ENCODE results near the gene CRYL1. TPM values are rescaled to one million over a fixed set of nuclear protein-coding genes. Genes with fewer than 3 reads are reported as not detected.

The CRYL1 gene
- total RNA-seq, 5 donors from 2014 or later (not counting 1 experiment from before 2014, with no cell fraction given), result 12.3 to 21.5 (median 17.9) TPM

- Mint-ChIP-seq H3K27ac (no peak overlapping the region), H3K4me1 (no peaks in the 10 kb centered on the region), H3K4me3 (no peak overlapping the region), H3K27me3 (no peaks in the 10 kb centered on the region), H3K36me3 (peaks cover 6% of the 10 kb centered on the region), H3K9me3 (peaks cover 3 to 10% (median 3%) of the 10 kb centered on the region in 3 donors)
- POLR2A ChIA-PET, result interaction anchor here in 1 of 2 donors (0.5 kb wide), 1 partner anchor 21 kb away, joined by 5 read pairs; no protein-coding TSS in a partner anchor
- Histone ChIP-seq H3K4me3 (ENCODE audit: control insufficient read depth in 1 of 2, extremely low read depth in 1 of 2, low read length in 1 of 2) (no peak overlapping the region), H3K4me1 (ENCODE audit: control insufficient read depth in 1 of 2, extremely low read depth in 1 of 2, insufficient read depth in 2 of 2, low read length in 2 of 2) (no peaks in the 10 kb centered on the region), H3K27me3 (replicated peaks in 1 of 2; ENCODE audit: control insufficient read depth in 2 of 2, extremely low read depth in 1 of 2, insufficient read depth in 2 of 2, low read length in 1 of 2) (peaks cover 0 to 3% of the 10 kb centered on the region in 2 experiments), H3K36me3 (ENCODE audit: control insufficient read depth in 2 of 2, extremely low read depth in 1 of 2, insufficient read depth in 1 of 2, low read length in 1 of 2) (no peaks in the 10 kb centered on the region), H3K9me3 (no peaks in the 10 kb centered on the region), H3K27ac (ENCODE audit: low read length) (no peak overlapping the region)
- CTCF ChIA-PET, result interaction anchor here (0.7 to 1.2 kb wide), 2 partner anchors 22 to 316 kb away, joined by 3 read pairs; no protein-coding TSS in a partner anchor
- ATAC-seq (replicated peaks in 1 of 4) (no peak), DNase-seq (no peak)
Observed at GRCh38 chr13:20536992-20537391, 11.3 kb upstream of the CRYL1 start.

DNA sequence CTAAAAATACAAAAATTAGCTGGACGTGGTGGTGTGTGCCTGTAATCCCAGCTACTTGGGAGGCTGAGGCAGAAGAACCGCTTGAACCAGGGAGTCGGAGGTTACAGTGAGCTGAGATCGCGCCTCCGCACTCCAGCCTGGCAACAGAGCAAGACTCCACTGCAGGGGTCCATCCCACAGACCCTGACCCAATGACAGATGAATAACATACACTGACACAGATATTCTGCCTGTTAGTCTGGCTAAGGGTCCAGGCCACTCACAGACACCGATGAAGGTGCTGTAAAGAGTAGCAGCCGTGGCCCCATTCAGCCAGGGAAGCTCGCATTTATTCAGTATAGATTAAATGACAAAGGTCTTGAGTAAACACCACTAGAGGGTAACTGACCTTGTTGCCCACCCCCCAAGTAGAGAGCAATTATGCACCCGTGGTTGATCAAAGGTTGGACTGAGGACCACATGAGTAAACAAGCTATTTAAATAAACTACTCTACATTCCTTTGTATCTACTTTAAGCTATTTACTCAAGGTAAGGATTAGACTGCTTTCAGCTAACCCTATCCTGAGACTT, 8.5 kb upstream of the CRYL1 start:
- Histone ChIP-seq H3K9me3 (no peaks in the 10 kb centered on the region), H3K4me1 (ENCODE audit: control insufficient read depth in 1 of 2, extremely low read depth in 1 of 2, insufficient read depth in 2 of 2, low read length in 2 of 2) (no peaks in the 10 kb centered on the region), H3K36me3 (ENCODE audit: control insufficient read depth in 2 of 2, extremely low read depth in 1 of 2, insufficient read depth in 1 of 2, low read length in 1 of 2) (no peaks in the 10 kb centered on the region), H3K4me3 (ENCODE audit: control insufficient read depth in 1 of 2, extremely low read depth in 1 of 2, low read length in 1 of 2) (no peak overlapping the region), H3K27me3 (replicated peaks in 1 of 2; ENCODE audit: control insufficient read depth in 2 of 2, extremely low read depth in 1 of 2, insufficient read depth in 2 of 2, low read length in 1 of 2) (peaks cover 0 to 7% of the 10 kb centered on the region in 2 experiments), H3K27ac (ENCODE audit: low read length) (no peak overlapping the region)
- ChIA-PET POLR2A (no interaction called here), CTCF (no interaction called here)
- WGBS (ENCODE audit: insufficient coverage), result 100% methylated on average over 3 of the region's 10 CpGs
- H3K4me3 Mint-ChIP-seq, result no peak overlapping the region
- H3K4me1 Mint-ChIP-seq, result no peaks in the 10 kb centered on the region
- ATAC-seq (replicated peaks in 1 of 4), result no peak
- no peak for DNase-seq
- H3K9me3 Mint-ChIP-seq, result peaks cover 3 to 10% (median 3%) of the 10 kb centered on the region in 3 donors
- H3K36me3 Mint-ChIP-seq, result peaks cover 6% of the 10 kb centered on the region
- H3K27ac Mint-ChIP-seq, result no peak overlapping the region
- H3K27me3 Mint-ChIP-seq, result peaks cover 0 to 5% of the 10 kb centered on the region in 2 donors

DNA sequence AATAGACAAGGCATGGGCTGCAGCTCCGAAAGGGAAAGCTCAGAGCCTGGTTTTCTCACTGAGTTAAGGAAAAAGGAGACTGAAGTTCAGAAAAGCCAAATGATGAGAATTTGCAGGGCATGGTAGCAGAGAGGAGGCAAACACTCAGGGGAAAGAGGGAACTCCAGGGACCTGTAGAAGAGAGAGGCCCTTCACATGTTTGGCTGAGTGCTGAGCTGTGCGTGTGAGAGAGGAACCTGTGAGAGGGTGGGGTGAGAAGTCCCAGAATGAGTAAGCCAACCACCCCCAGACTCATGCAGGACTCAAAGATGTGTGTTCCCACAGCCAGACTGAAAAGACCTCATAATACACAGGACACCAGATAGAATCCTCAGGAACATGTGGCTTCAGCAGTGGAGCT, 2.8 kb upstream of the CRYL1 start:
- ChIA-PET POLR2A (no interaction called here), CTCF (interaction anchor here in 1 of 2 donors (0.6 kb wide), 1 partner anchor 28 kb away, joined by 3 read pairs; no protein-coding TSS in a partner anchor)
- H3K4me3 ChIP-seq (ENCODE audit: control insufficient read depth in 1 of 2, extremely low read depth in 1 of 2, low read length in 1 of 2), result no peak overlapping the region
- no peak overlapping the region for H3K4me3 Mint-ChIP-seq
- H3K27me3 Mint-ChIP-seq, result peaks cover 0 to 5% of the 10 kb centered on the region in 2 donors
- no peak overlapping the region for H3K27ac Mint-ChIP-seq
- no peaks in the 10 kb centered on the region for H3K36me3 Mint-ChIP-seq
- ATAC-seq (replicated peaks in 1 of 4) (no peak), DNase-seq (no peak)
- H3K27ac ChIP-seq (ENCODE audit: low read length), result no peak overlapping the region
- 92% methylated on average over 1 of the region's 2 CpGs for WGBS (ENCODE audit: insufficient coverage)
- H3K9me3 ChIP-seq, result no peaks in the 10 kb centered on the region
- peaks cover 19 to 21% (median 21%) of the 10 kb centered on the region in 3 donors for H3K4me1 Mint-ChIP-seq
- H3K4me1 ChIP-seq (ENCODE audit: control insufficient read depth in 1 of 2, extremely low read depth in 1 of 2, insufficient read depth in 2 of 2, low read length in 2 of 2), result peaks cover 3 to 23% of the 10 kb centered on the region in 2 experiments
- H3K36me3 ChIP-seq (ENCODE audit: control insufficient read depth in 2 of 2, extremely low read depth in 1 of 2, insufficient read depth in 1 of 2, low read length in 1 of 2), result no peaks in the 10 kb centered on the region
- H3K9me3 Mint-ChIP-seq, result no peaks in the 10 kb centered on the region
- H3K27me3 ChIP-seq (replicated peaks in 1 of 2; ENCODE audit: control insufficient read depth in 2 of 2, extremely low read depth in 1 of 2, insufficient read depth in 2 of 2, low read length in 1 of 2), result peaks cover 0 to 4% of the 10 kb centered on the region in 2 experiments

DNA sequence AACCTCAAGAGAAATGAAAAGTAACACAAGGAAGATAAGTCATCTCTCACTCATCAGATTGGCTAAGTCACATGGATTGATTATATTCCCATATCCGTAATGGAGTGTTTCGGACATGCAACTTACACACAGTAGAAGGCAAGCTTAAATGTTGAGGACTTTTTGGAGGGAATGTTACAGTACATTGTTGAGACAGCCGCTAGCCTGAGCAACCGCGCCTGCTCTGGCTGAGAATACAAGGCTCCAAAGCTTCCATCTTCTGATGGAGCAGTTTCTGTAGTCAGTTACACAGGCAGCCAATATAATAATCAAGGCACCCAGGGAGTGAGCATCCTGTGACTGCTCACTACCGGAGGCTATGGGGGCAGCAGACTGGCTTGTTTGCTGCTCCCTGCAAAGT, 1.0 kb upstream of the CRYL1 start:
- Histone ChIP-seq H3K4me1 (ENCODE audit: control insufficient read depth in 1 of 2, extremely low read depth in 1 of 2, insufficient read depth in 2 of 2, low read length in 2 of 2) (peaks cover 3 to 23% of the 10 kb centered on the region in 2 experiments), H3K27ac (ENCODE audit: low read length) (peak overlapping the region; percentile 87), H3K27me3 (replicated peaks in 1 of 2; ENCODE audit: control insufficient read depth in 2 of 2, extremely low read depth in 1 of 2, insufficient read depth in 2 of 2, low read length in 1 of 2) (peaks cover 0 to 4% of the 10 kb centered on the region in 2 experiments), H3K4me3 (ENCODE audit: control insufficient read depth in 1 of 2, extremely low read depth in 1 of 2, low read length in 1 of 2) (peak overlapping the region in 1 of 2 donors; percentile 89), H3K9me3 (no peaks in the 10 kb centered on the region), H3K36me3 (ENCODE audit: control insufficient read depth in 2 of 2, extremely low read depth in 1 of 2, insufficient read depth in 1 of 2, low read length in 1 of 2) (no peaks in the 10 kb centered on the region)
- ChIA-PET CTCF (interaction anchor here (0.5 to 0.6 kb wide), 3 partner anchors 21 to 377 kb away, joined by 3 to 5 read pairs (median 4); no protein-coding TSS in a partner anchor), POLR2A (interaction anchor here (0.5 to 0.7 kb wide), 3 partner anchors 131 to 501 kb away, joined by 4 to 7 read pairs (median 4); no protein-coding TSS in a partner anchor)
- H3K4me3 Mint-ChIP-seq, result peak overlapping the region; percentile 70 to 92 (median 91)
- no peaks in the 10 kb centered on the region for H3K36me3 Mint-ChIP-seq
- WGBS (ENCODE audit: insufficient coverage), result 95% methylated on average over 3 of the region's 6 CpGs
- H3K4me1 Mint-ChIP-seq, result peaks cover 23 to 28% (median 25%) of the 10 kb centered on the region in 3 donors
- H3K27ac Mint-ChIP-seq, result peak overlapping the region; percentile 92 to 97
- DNase-seq, result peak in 1 of 35 experiments; percentile 9
- no peak for ATAC-seq (replicated peaks in 1 of 4)
- H3K27me3 Mint-ChIP-seq, result peaks cover 0 to 5% of the 10 kb centered on the region in 2 donors
- no peaks in the 10 kb centered on the region for H3K9me3 Mint-ChIP-seq

DNA sequence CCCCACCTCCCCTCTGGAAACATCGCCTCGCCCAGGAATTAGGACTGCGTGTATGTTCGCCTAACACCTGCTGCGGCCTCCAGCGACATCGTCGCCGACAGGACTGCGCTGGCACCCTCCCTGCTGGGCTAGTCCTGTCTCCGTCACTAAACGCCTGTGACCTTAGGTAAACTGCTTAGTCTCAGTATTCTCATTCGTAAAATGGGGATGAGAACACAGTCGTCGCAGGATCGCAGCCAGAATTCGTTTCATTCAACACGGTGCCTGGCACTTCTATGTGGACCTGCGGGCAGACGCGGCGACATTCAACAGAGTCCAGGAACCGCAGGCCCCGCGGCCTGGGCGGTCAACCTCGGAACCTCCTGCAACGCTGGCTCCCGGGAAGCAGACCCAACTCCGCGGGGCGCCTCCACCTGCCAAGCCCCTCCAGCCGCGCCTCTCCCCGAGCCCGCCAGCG, 485 bp downstream of the CRYL1 start:
- ATAC-seq (replicated peaks in 1 of 4) (peak; percentile 4 to 22 (median 14)), DNase-seq (peak in 16 of 35 experiments; percentile 1 to 46 (median 6))
- no peaks in the 10 kb centered on the region for H3K36me3 Mint-ChIP-seq
- Histone ChIP-seq H3K4me1 (ENCODE audit: control insufficient read depth in 1 of 2, extremely low read depth in 1 of 2, insufficient read depth in 2 of 2, low read length in 2 of 2) (peaks cover 3 to 23% of the 10 kb centered on the region in 2 experiments), H3K36me3 (ENCODE audit: control insufficient read depth in 2 of 2, extremely low read depth in 1 of 2, insufficient read depth in 1 of 2, low read length in 1 of 2) (no peaks in the 10 kb centered on the region), H3K27ac (ENCODE audit: low read length) (peak overlapping the region; percentile 15), H3K27me3 (replicated peaks in 1 of 2; ENCODE audit: control insufficient read depth in 2 of 2, extremely low read depth in 1 of 2, insufficient read depth in 2 of 2, low read length in 1 of 2) (no peaks in the 10 kb centered on the region), H3K9me3 (no peaks in the 10 kb centered on the region), H3K4me3 (ENCODE audit: control insufficient read depth in 1 of 2, extremely low read depth in 1 of 2, low read length in 1 of 2) (peak overlapping the region; percentile 89 to 92)
- no peaks in the 10 kb centered on the region for H3K9me3 Mint-ChIP-seq
- peak overlapping the region; percentile 70 to 91 (median 85) for H3K4me3 Mint-ChIP-seq
- ChIA-PET POLR2A (interaction anchor here (0.6 kb wide), 2 partner anchors 11 to 29 kb away, joined by 3 to 4 read pairs; no protein-coding TSS in a partner anchor), CTCF (interaction anchor here (0.6 kb wide), 3 partner anchors 304 to 369 kb away, joined by 3 to 4 read pairs (median 4); no protein-coding TSS in a partner anchor)
- peaks cover 23 to 28% (median 26%) of the 10 kb centered on the region in 3 donors for H3K4me1 Mint-ChIP-seq
- H3K27me3 Mint-ChIP-seq, result peaks cover 0 to under 1% of the 10 kb centered on the region in 2 donors
- WGBS (ENCODE audit: insufficient coverage), result 4% methylated on average over 35 of the region's 37 CpGs
- peak overlapping the region in 1 of 2 donors; percentile 69 for H3K27ac Mint-ChIP-seq

- CTCF ChIA-PET, result interaction anchor here in 1 of 2 donors (0.7 to 1.0 kb wide), 2 partner anchors 19 to 307 kb away, joined by 3 read pairs; no protein-coding TSS in a partner anchor
- no peaks in the 10 kb centered on the region for H3K9me3 ChIP-seq
- no peak overlapping the region for H3K27ac ChIP-seq (ENCODE audit: low read length)
- ATAC-seq (replicated peaks in 1 of 4), result no peak
- POLR2A ChIA-PET, result interaction anchor here in 1 of 2 donors (0.6 kb wide), 1 partner anchor 343 kb away, joined by 5 read pairs; no protein-coding TSS in a partner anchor
- H3K27ac Mint-ChIP-seq, result peak overlapping the region in 1 of 2 donors; percentile 23
- no peak overlapping the region for H3K4me3 Mint-ChIP-seq
- H3K27me3 Mint-ChIP-seq, result no peaks in the 10 kb centered on the region
- 100% methylated on average over 2 of the region's 5 CpGs for WGBS (ENCODE audit: insufficient coverage)
- H3K36me3 ChIP-seq (ENCODE audit: control insufficient read depth in 2 of 2, extremely low read depth in 1 of 2, insufficient read depth in 1 of 2, low read length in 1 of 2), result no peaks in the 10 kb centered on the region
- H3K4me3 ChIP-seq (ENCODE audit: control insufficient read depth in 1 of 2, extremely low read depth in 1 of 2, low read length in 1 of 2), result no peak overlapping the region
- no peaks in the 10 kb centered on the region for H3K27me3 ChIP-seq (replicated peaks in 1 of 2; ENCODE audit: control insufficient read depth in 2 of 2, extremely low read depth in 1 of 2, insufficient read depth in 2 of 2, low read length in 1 of 2)
- H3K36me3 Mint-ChIP-seq, result peaks cover 13% of the 10 kb centered on the region
- H3K4me1 ChIP-seq (ENCODE audit: control insufficient read depth in 1 of 2, extremely low read depth in 1 of 2, insufficient read depth in 2 of 2, low read length in 2 of 2), result peaks cover 3 to 17% of the 10 kb centered on the region in 2 experiments
- peaks cover 25 to 38% (median 30%) of the 10 kb centered on the region in 3 donors for H3K4me1 Mint-ChIP-seq
- no peak for DNase-seq
- H3K9me3 Mint-ChIP-seq, result no peaks in the 10 kb centered on the region
Observed at GRCh38 chr13:20521364-20522115, 4.1 kb downstream of the CRYL1 start.

Data from T-cell (primary cell).